Suprapubic skin (tissue), 4 donors: ENCODE measurements around the gene SP7.

Experiments used
- EP300 ChIP-seq: sonication (generic); formaldehyde crosslinking; IDR thresholded peaks from one replicate; pipeline ENCODE4 v1.6.1; 2017; ENCODE audit warnings: antibody characterized with exemption
- POLR2A ChIP-seq, 2 donors: fragments of 450-650 bp; IDR thresholded peaks; one replicate each; pipeline ENCODE4 v1.6.1; 2017; ENCODE audit warnings: antibody characterized with exemption in 2 of 2, mild to moderate bottlenecking in 2 of 2, moderate library complexity in 2 of 2
- POLR2AphosphoS5 ChIP-seq, 3 donors: sonication (generic); formaldehyde crosslinking; IDR thresholded peaks; one replicate each; pipeline ENCODE4 v1.6.1; 2017; ENCODE audit warnings: antibody characterized with exemption in 3 of 3
- TF ChIP-seq, protein P1 (sequence below), 2 donors: fragments of 200-600 bp in 1 of 2; fragments of 450-650 bp in 1 of 2; sonication (generic) in 1 of 2; IDR thresholded peaks; one replicate each; pipeline ENCODE4 v1.5.1; 2016 to 2019; ENCODE audit warnings: antibody characterized with exemption in 2 of 2, mild to moderate bottlenecking in 1 of 2, moderate library complexity in 1 of 2

DNA sequence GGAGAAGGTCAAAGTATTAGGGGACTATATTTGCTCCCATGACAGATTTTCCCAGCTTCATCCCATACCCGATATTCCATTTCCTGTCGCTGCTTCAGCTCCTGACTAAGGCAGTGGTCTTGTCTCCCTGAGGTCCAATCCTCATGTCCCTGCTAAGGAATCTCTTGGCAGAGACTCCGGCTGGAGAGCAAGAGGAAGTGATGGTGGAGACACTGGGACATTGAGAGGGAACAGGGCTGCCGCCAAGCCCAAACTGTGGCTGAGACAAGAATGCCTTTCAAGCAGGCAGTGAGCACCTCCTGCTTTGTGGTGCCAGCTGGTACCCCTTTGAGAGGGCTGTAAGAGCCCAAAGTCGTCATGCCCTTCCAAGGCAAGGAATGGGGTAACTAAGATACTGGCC is 5.5 kb downstream of the SP7 start:
- TF ChIP-seq, protein P1, sequence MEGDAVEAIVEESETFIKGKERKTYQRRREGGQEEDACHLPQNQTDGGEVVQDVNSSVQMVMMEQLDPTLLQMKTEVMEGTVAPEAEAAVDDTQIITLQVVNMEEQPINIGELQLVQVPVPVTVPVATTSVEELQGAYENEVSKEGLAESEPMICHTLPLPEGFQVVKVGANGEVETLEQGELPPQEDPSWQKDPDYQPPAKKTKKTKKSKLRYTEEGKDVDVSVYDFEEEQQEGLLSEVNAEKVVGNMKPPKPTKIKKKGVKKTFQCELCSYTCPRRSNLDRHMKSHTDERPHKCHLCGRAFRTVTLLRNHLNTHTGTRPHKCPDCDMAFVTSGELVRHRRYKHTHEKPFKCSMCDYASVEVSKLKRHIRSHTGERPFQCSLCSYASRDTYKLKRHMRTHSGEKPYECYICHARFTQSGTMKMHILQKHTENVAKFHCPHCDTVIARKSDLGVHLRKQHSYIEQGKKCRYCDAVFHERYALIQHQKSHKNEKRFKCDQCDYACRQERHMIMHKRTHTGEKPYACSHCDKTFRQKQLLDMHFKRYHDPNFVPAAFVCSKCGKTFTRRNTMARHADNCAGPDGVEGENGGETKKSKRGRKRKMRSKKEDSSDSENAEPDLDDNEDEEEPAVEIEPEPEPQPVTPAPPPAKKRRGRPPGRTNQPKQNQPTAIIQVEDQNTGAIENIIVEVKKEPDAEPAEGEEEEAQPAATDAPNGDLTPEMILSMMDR (IDR thresholded peaks at IDR 0.05): no peak
- TF ChIP-seq POLR2A (IDR thresholded peaks at IDR 0.05): no peak
- TF ChIP-seq EP300: no peak
- no peak for TF ChIP-seq POLR2AphosphoS5 (IDR thresholded peaks at IDR 0.05)
